HCT116 (cell line): Measurements from ENCODE around the gene SH2B2. TPM values are rescaled to one million over a fixed set of nuclear protein-coding genes. Genes with fewer than 3 reads are reported as not detected.
"Not testable (repeated sequence)": the region's sequence is repeated elsewhere in the genome, so short reads cannot be mapped to it uniquely, and the experiment has no call there.

Experiments
- ATAC-seq: fragments of 200-7000 bp; cut with Tn5 transposase; 2 replicates; pipeline ENCODE4 v1.9.1; 2020; ENCODE audit warnings: mild to moderate bottlenecking, moderate library complexity
- BruUV-seq: library from RNA; stranded (reverse); fragments of 400-500 nt; replicated peaks from 2 replicates; lab custom pipeline; 2021; lab: Mats Ljungman, UMichigan
- CTCF ChIA-PET: fragments of 300-600 bp; sonication (Branson Sonifier 250); formaldehyde crosslinking; loops from one replicate; lab custom pipeline; 2021; ENCODE audit warnings: antibody characterized with exemption; lab: Charles Lee
- POLR2A ChIA-PET: fragments of 300-600, 350-600 bp; sonication (Branson Sonifier 250); formaldehyde crosslinking; loops from one replicate; lab custom pipeline; 2021; ENCODE audit warnings: antibody characterized with exemption; lab: Charles Lee
- RAD21 ChIA-PET, 2 experiments: fragments of 300-600 bp; sonication (Branson Sonifier 250); formaldehyde crosslinking; loops; one replicate each; lab custom pipeline; 2023; ENCODE audit warnings: low total read pairs in 2 of 2; ENCODE audit not compliant: uncharacterized antibody in 2 of 2, unreplicated experiment in 2 of 2, low non-redundant PET in 1 of 2; lab: Charles Lee
- DNase-seq: peaks from one replicate; pipeline ENCODE4 v3.0.0-alpha.2; 2010; ENCODE audit warnings: low read depth, low spot score
- H2AFZ ChIP-seq: fragments of 200-600 bp; shearing (Covaris generic), sonication (generic); 2 replicates; pipeline ENCODE4 v1.6.1; 2017; ENCODE audit warnings: low read depth, mixed run types, mixed read lengths, antibody characterized with exemption, low read length; ENCODE audit not compliant: poor library complexity, severe bottlenecking
- H3K27ac ChIP-seq: 2 replicates; pipeline ENCODE4 v1.5.1; 2012; ENCODE audit warnings: low read depth, low read length
- H3K27me3 ChIP-seq: fragments of 200-600 bp; sonication (generic); 2 replicates; pipeline ENCODE4 v1.6.1; 2016; ENCODE audit warnings: mixed run types, low read length, mixed read lengths; ENCODE audit not compliant: insufficient read depth
- H3K36me3 ChIP-seq, 2 experiments: fragments of 200-500 bp in 1 of 2; fragments of 200-600 bp in 1 of 2; sonication (Bioruptor generic) in 1 of 2; sonication (generic) in 1 of 2; 2 replicates each; pipeline versions ENCODE4 v1.5.1 to v1.6.1; 2014 to 2016; ENCODE audit warnings: low read length in 2 of 2, inconsistent platforms in 1 of 2, mixed read lengths in 1 of 2, mixed run types in 1 of 2; ENCODE audit not compliant: insufficient read depth in 2 of 2, control insufficient read depth in 1 of 2
- H3K4me1 ChIP-seq, 2 experiments: fragments of 200-600 bp in 1 of 2; sonication (generic) in 1 of 2; 2 replicates each; pipeline versions ENCODE4 v1.5.1 to v1.6.1; 2012 to 2017; ENCODE audit warnings: low read length in 2 of 2, inconsistent platforms in 1 of 2, mild to moderate bottlenecking in 1 of 2, mixed read lengths in 1 of 2, mixed run types in 1 of 2, moderate library complexity in 1 of 2; ENCODE audit not compliant: insufficient read depth in 2 of 2, control insufficient read depth in 1 of 2
- H3K4me2 ChIP-seq: fragments of 200-600 bp; sonication (generic); 2 replicates; pipeline ENCODE4 v1.6.1; 2017; ENCODE audit warnings: mixed run types, low read length, mixed read lengths
- H3K4me3 ChIP-seq, 2 experiments: fragments of 200-600 bp in 1 of 2; sonication (generic) in 1 of 2; replicated peaks in 1 of 2; 2 replicates each; pipeline ENCODE4 v1.5.1; 2011 to 2016; ENCODE audit warnings: low read length in 2 of 2, control low read depth in 1 of 2, low read depth in 1 of 2, mild to moderate bottlenecking in 1 of 2, mixed read lengths in 1 of 2, mixed run types in 1 of 2
- H3K79me2 ChIP-seq: fragments of 200-600 bp; sonication (generic); 2 replicates; pipeline ENCODE4 v1.6.1; 2017; ENCODE audit warnings: mild to moderate bottlenecking, mixed run types, low read length, moderate library complexity, mixed read lengths; ENCODE audit not compliant: insufficient read depth
- H3K9ac ChIP-seq: fragments of 200-600 bp; sonication (generic); 2 replicates; pipeline ENCODE4 v1.6.1; 2016; ENCODE audit warnings: low read length, mixed read lengths
- H3K9me2 ChIP-seq: fragments of 200-600 bp; sonication (generic), shearing (Covaris generic); 2 replicates; pipeline ENCODE4 v1.6.1; 2017; ENCODE audit warnings: mixed run types, mild to moderate bottlenecking, moderate library complexity; ENCODE audit not compliant: insufficient read depth
- H3K9me3 ChIP-seq, 2 experiments: fragments of 200-500 bp in 1 of 2; fragments of 200-600 bp in 1 of 2; sonication (Bioruptor generic) in 1 of 2; sonication (generic) in 1 of 2; 2 replicates each; pipeline ENCODE4 v1.6.1; 2014 to 2017; ENCODE audit warnings: low read length in 2 of 2, mixed read lengths in 2 of 2, inconsistent platforms in 1 of 2, low read depth in 1 of 2, mild to moderate bottlenecking in 1 of 2, mixed run types in 1 of 2, moderate library complexity in 1 of 2; ENCODE audit not compliant: control insufficient read depth in 1 of 2, insufficient read depth in 1 of 2
- H4K20me1 ChIP-seq: fragments of 200-600 bp; sonication (generic), shearing (Covaris generic); 2 replicates; pipeline ENCODE4 v1.6.1; 2017; ENCODE audit warnings: mixed run types, mild to moderate bottlenecking, moderate library complexity; ENCODE audit not compliant: insufficient read depth
- intact Hi-C: fragments of 100-400 bp; cut with micrococcal nuclease; formaldehyde crosslinking; loops from 2 replicates; pipeline ENCODE4 v1.10.0; 2022
- total RNA-seq: library from RNA; stranded (reverse); gene quantifications from one replicate; pipeline ENCODE4 v1.2.1, GENCODE V29; 2021; ENCODE audit not compliant: unreplicated experiment

The SH2B2 gene
- total RNA-seq, 1 experiment from 2014 or later: 11.8 TPM

- H4K20me1 ChIP-seq, H3K4me2 ChIP-seq, ATAC-seq, H3K9me3 ChIP-seq, DNase-seq, H3K27ac ChIP-seq, intact Hi-C loops, H2AFZ ChIP-seq, H3K4me1 ChIP-seq, H3K9ac ChIP-seq, H3K79me2 ChIP-seq, RAD21 ChIA-PET, H3K9me2 ChIP-seq, H3K36me3 ChIP-seq, BruUV-seq, CTCF ChIA-PET, H3K27me3 ChIP-seq, H3K4me3 ChIP-seq, POLR2A ChIA-PET: not testable (repeated sequence)
Observed at GRCh38 chr7:102337420-102337819, 50.8 kb downstream of the SH2B2 start.

GRCh38 chr7:102340599-102341368 is 54.1 kb downstream of the SH2B2 start:
- H3K27me3 ChIP-seq, H3K79me2 ChIP-seq, H3K27ac ChIP-seq, H3K36me3 ChIP-seq, H3K4me3 ChIP-seq, H3K4me2 ChIP-seq, RAD21 ChIA-PET, POLR2A ChIA-PET, H3K9me2 ChIP-seq, CTCF ChIA-PET, DNase-seq, ATAC-seq, H3K9ac ChIP-seq, intact Hi-C loops, H3K9me3 ChIP-seq, BruUV-seq, H4K20me1 ChIP-seq, H3K4me1 ChIP-seq, H2AFZ ChIP-seq: not testable (repeated sequence)

- RAD21 ChIA-PET, H4K20me1 ChIP-seq, H3K9me3 ChIP-seq, intact Hi-C loops, H3K9me2 ChIP-seq, CTCF ChIA-PET, ATAC-seq, H3K9ac ChIP-seq, H3K79me2 ChIP-seq, DNase-seq, H3K4me3 ChIP-seq, H3K4me2 ChIP-seq, H3K4me1 ChIP-seq, H3K27me3 ChIP-seq, H2AFZ ChIP-seq, H3K27ac ChIP-seq, H3K36me3 ChIP-seq, BruUV-seq, POLR2A ChIA-PET: not testable (repeated sequence)
Observed at GRCh38 chr7:102346983-102347382, 60.3 kb downstream of the SH2B2 start.

- ATAC-seq, H3K79me2 ChIP-seq, DNase-seq, POLR2A ChIA-PET, H3K9me3 ChIP-seq, H3K4me3 ChIP-seq, H3K9ac ChIP-seq, H2AFZ ChIP-seq, intact Hi-C loops, H3K4me2 ChIP-seq, BruUV-seq, H4K20me1 ChIP-seq, H3K27ac ChIP-seq, H3K9me2 ChIP-seq, H3K4me1 ChIP-seq, CTCF ChIA-PET, RAD21 ChIA-PET, H3K27me3 ChIP-seq, H3K36me3 ChIP-seq: not testable (repeated sequence)
Observed at GRCh38 chr7:102356344-102356743, 69.7 kb downstream of the SH2B2 start, which contains the start of gene SPDYE6. Gene SPDYE6 (minus strand): TSS chr7:102356444. CDS start chr7:102356023, 421 bp downstream.
